ENCODE results near the gene ZNF417. TPM values are rescaled to one million over a fixed set of nuclear protein-coding genes. Genes with fewer than 3 reads are reported as not detected.

Gene ZNF417
- total and polyA plus RNA-seq, 2 of the 13 experiments (the other 11 are each of a cell fraction or from before 2014, with no cell fraction given): 2.9 to 13.7 TPM

GRCh38 chr19:57916168-57916995, at the start of gene ZNF417 (continued):
- TF ChIP-seq PAXIP1 (CRISPR knock-in tag; conservative IDR thresholded peaks at IDR 0.05) (0 out of 2 replicates have a peak, but pooled peaks have one; percentile 25), ELF4 (CRISPR knock-in tag; IDR thresholded peaks at IDR 0.05; ENCODE audit: borderline replicate concordance) (peak; percentile 92), E2F5 (CRISPR knock-in tag; conservative IDR thresholded peaks at IDR 0.05) (peak; percentile 88), TAF1 (CRISPR knock-in tag; IDR thresholded peaks at IDR 0.05) (peak; percentile 65), MXD4 (CRISPR knock-in tag; IDR thresholded peaks at IDR 0.05) (peak; percentile 33; the same call in 1 of the 2 replicates), ZKSCAN8 (CRISPR knock-in tag; IDR thresholded peaks at IDR 0.05; ENCODE audit: borderline replicate concordance) (peak; percentile 34; the same call in 1 of the 2 replicates), ERF (CRISPR knock-in tag; IDR thresholded peaks at IDR 0.05) (peak; percentile 41; the same call in 1 of the 2 replicates), IRF2 (CRISPR knock-in tag; IDR thresholded peaks at IDR 0.05) (peak; percentile 90), POGZ (CRISPR knock-in tag; IDR thresholded peaks at IDR 0.05) (peak; percentile 69), ZNF431 (CRISPR knock-in tag; IDR thresholded peaks at IDR 0.05; ENCODE audit: borderline replicate concordance, low read depth) (0 out of 2 replicates have a peak, but pooled peaks have one; percentile 23), CREB1 (IDR thresholded peaks at IDR 0.05) (peak; percentile 89), CREB1 (CRISPR knock-in tag; IDR thresholded peaks at IDR 0.05) (peak; percentile 93), MYC (CRISPR knock-in tag; IDR thresholded peaks at IDR 0.05; ENCODE audit: borderline replicate concordance) (peak; percentile 51), ZNF737 (CRISPR knock-in tag; IDR thresholded peaks at IDR 0.05; ENCODE audit: borderline replicate concordance) (0 out of 2 replicates have a peak, but pooled peaks have one; percentile 42), ZNF709 (CRISPR knock-in tag; IDR thresholded peaks at IDR 0.05) (peak; percentile 53; the same call in 1 of the 2 replicates), KMT2B (CRISPR knock-in tag; IDR thresholded peaks at IDR 0.05) (peak; percentile 87), POLR2G (IDR thresholded peaks at IDR 0.05; ENCODE audit: low read depth, low read length) (peak; percentile 76), MXI1 (IDR thresholded peaks at IDR 0.05; ENCODE audit: borderline replicate concordance, low read depth, low read length) (peak; percentile 70; the same call in 1 of the 3 replicates), ZNF563 (CRISPR knock-in tag; IDR thresholded peaks at IDR 0.05) (0 out of 2 replicates have a peak, but pooled peaks have one; percentile 42), ZNF891 (CRISPR knock-in tag; IDR thresholded peaks at IDR 0.05) (peak; percentile 72; the same call in 1 of the 2 replicates), NFKBIZ (CRISPR knock-in tag; IDR thresholded peaks at IDR 0.05) (peak; percentile 65; the same call in 1 of the 2 replicates), HOXA3 (CRISPR knock-in tag; IDR thresholded peaks at IDR 0.05) (peak; percentile 76), ZNF501 (CRISPR knock-in tag; IDR thresholded peaks at IDR 0.05) (peak; percentile 87)
- TF ChIP-seq, protein P1, sequence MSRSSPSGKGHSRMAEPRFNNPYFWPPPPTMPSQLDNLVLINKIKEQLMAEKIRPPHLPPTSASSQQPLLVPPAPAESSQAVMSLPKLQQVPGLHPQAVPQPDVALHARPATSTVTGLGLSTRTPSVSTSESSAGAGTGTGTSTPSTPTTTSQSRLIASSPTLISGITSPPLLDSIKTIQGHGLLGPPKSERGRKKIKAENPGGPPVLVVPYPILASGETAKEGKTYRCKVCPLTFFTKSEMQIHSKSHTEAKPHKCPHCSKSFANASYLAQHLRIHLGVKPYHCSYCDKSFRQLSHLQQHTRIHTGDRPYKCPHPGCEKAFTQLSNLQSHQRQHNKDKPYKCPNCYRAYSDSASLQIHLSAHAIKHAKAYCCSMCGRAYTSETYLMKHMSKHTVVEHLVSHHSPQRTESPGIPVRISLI (CRISPR knock-in tag; IDR thresholded peaks at IDR 0.05; ENCODE audit: borderline replicate concordance): peak; percentile 32; the same call in 1 of the 2 replicates

All from HepG2 (cell line).